ENCODE measurements around the gene ZC3H13.

ZC3H13 gene

GRCh38 chr13:46062185-46062584 lies 9.6 kb upstream of the ZC3H13 start:
- DNase-seq = no peak

GRCh38 chr13:46059405-46059804 lies 6.9 kb upstream of the ZC3H13 start:
- no peak for DNase-seq

GRCh38 chr13:46058268-46058667 lies 5.7 kb upstream of the ZC3H13 start:
- no peak for DNase-seq

- no peak for DNase-seq
These were observed 4.9 kb upstream of the ZC3H13 start for GRCh38 chr13:46057256-46058015.

GRCh38 chr13:46053162-46054012 lies 841 bp upstream of the ZC3H13 start:
- DNase-seq = no peak

GRCh38 chr13:46051968-46052318 lies 603 bp downstream of the ZC3H13 start:
- DNase-seq = no peak

GRCh38 chr13:46050771-46051170 lies 1.8 kb downstream of the ZC3H13 start:
- no peak for DNase-seq

GRCh38 chr13:46045424-46045823 lies 7.1 kb downstream of the ZC3H13 start:
- DNase-seq = no peak

GRCh38 chr13:46043647-46044046 lies 8.9 kb downstream of the ZC3H13 start:
- no peak for DNase-seq

- no peak for DNase-seq
These were observed 11.1 kb downstream of the ZC3H13 start for GRCh38 chr13:46041419-46041839.

GRCh38 chr13:46040763-46041162 lies 11.8 kb downstream of the ZC3H13 start:
- no peak for DNase-seq

GRCh38 chr13:46039411-46040182 lies 12.9 kb downstream of the ZC3H13 start:
- DNase-seq = no peak

- DNase-seq = no peak
These were observed 14.2 kb downstream of the ZC3H13 start for GRCh38 chr13:46038296-46038695.

GRCh38 chr13:46035066-46035465 lies 17.5 kb downstream of the ZC3H13 start:
- DNase-seq = no peak

- DNase-seq = no peak
These were observed 20.2 kb downstream of the ZC3H13 start for GRCh38 chr13:46032341-46032740.

- DNase-seq = no peak
These were observed 20.8 kb downstream of the ZC3H13 start for GRCh38 chr13:46031581-46032263.

- no peak for DNase-seq
These were observed 27.4 kb downstream of the ZC3H13 start for GRCh38 chr13:46025157-46025556.

- DNase-seq = no peak
These were observed 30.1 kb downstream of the ZC3H13 start for GRCh38 chr13:46022481-46022880.

- no peak for DNase-seq
These were observed 36.3 kb downstream of the ZC3H13 start for GRCh38 chr13:46016216-46016615.

GRCh38 chr13:46015366-46015765 lies 37.2 kb downstream of the ZC3H13 start:
- DNase-seq = no peak

- DNase-seq = no peak
These were observed 40.1 kb downstream of the ZC3H13 start for GRCh38 chr13:46012404-46012803.

- no peak for DNase-seq
These were observed 42.4 kb downstream of the ZC3H13 start for GRCh38 chr13:46010148-46010547.

GRCh38 chr13:46008631-46009030 lies 43.9 kb downstream of the ZC3H13 start:
- no peak for DNase-seq

All from NCI-H1417 treated with DMSO at 0.1 percent for 48 hours (cell line).